ENCODE data around the gene MBNL3.

The MBNL3 gene

DNA sequence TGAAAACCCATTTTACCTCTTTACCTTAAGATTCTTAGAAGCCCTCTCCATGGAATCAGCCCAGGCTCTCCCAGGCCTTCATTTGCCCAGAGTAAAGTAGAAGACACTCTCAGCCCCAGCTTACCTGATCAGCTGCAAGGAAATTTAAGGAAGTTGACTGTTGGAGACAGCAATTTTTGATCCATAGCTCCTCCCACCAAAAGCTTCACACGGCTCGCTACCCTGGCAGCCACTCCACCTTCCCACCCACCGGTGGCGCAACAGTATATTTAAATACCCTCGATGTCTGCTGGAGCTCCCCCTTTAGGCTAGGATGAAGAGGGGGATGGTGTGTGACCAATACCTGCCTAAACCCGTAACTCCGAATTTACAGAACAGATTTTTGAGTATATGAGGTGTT lies 75.4 kb downstream of the MBNL3 start:
- no peak for DNase-seq

DNA sequence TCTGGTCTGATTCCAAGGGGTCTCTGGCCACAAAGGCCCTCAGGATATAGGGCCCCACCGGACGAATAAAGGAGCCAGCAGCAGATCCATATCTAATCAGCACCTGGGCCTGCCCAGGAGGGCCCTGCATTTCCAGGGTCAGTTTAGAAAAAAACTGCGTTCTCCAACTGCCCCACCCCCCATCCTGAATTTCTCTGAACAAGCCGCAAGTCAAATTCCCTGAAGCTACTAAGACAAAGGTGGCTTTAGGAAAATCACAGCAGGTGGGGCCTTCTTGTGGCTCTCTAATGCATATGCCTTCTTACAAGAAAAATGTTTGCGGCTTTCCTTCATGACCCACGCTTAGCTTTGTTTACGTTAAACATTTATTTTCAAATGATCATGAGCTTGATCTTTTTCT lies 76.6 kb downstream of the MBNL3 start:
- no peak for DNase-seq

DNA sequence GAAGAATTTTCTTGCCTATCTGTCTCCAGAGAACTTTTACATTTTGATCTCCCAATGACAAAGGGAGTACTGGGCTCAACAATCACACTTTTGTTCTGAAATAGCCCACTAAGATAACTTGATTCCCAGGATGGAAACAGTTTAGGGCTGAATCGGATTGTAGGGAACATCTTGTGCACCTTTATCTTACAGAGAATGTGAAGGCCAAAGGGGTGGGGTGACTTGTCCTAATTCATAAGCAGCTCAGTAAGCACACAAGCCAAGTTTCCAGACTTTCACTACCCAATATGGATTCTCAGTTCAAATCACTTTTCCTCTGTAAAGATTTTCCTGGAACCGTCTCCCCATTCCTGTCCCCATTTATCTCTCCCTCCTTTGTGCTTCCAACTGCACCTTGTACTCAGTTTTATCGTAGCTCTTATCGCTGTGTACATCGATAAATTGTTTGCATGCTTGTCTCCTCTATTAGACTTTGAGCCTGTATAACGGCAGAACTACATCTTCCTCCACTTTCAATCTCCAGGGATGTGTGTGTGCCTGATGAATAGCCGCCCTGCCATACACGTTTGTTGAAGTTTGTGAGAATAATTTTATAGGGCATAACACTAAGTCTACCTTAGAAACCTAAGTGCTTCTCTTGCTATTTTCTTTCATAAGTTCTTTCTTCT lies 77.4 kb downstream of the MBNL3 start:
- no peak for DNase-seq

DNA sequence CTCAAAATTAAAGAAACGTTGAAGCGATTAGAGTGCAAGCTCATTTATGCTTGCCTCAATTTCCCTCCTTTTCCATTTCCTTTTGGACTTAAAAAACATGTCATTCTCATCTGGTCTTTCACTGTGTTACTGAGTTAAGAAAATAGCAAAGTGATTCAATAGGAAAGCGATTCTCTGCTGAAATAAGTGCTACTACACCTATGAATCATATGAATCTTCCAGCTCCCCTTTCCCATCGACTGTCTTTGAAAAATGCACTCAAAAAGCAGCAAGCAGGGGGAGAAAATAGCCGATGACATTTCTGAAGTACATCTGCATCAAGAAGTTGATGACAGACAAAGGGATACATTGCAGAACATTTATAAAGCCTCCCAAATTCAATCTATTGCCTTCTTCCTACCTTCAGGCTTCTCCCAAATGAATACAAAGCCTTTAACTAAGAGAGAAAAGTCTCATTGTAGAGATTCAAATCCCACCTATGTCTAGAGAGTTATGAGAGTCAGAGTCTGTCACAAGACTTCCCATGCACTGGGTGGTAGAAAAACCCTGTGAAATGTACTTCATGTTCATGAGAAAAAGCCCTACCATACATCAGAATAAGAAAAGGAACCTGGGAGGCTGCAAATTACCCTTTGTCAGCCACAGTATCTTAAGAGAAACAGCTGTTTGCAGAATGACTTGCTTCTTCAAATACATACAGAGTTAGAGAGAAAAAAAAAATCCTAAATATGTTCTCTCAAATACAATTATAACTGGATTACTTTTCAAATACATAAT lies 78.9 kb downstream of the MBNL3 start:
- no peak for DNase-seq

DNA sequence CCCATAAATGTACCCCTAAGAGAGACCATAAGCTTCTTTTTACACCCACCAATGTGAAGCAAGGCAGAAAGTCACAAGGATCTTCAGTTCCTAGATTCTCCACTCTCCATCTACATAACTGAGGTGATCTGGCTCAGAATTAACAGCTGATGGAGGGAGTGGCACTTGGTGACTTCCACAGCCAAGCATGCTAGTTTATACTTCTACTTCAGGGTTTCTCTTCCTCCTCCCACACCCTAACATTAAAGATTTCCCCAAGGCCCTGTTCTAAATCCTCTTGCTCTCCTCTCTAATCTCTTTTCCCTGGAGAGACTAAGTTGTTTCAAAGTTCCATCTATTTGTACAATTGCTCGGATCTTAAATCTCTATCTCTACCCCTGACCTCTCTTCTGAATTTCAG lies 81.1 kb downstream of the MBNL3 start:
- no peak for DNase-seq

DNA sequence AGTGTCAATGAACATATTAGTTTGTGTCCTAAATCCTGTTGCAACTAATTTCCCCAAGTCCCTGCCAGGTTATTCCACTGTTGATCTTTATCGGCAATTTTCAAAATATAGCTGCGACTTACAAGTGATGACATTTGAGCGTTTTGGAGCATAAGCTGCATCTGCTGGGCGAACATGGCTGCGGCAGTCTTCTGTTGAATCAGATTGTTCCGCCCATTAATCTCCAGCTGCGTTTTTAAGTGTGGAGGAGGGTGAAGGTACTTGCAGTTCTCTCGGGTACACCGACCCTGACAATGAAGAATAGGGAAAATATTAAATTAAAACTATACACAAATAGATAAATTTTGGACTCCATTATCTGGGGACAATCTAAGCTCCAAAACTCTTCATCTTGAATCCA lies 82.7 kb downstream of the MBNL3 start:
- DNase-seq: no peak

DNA sequence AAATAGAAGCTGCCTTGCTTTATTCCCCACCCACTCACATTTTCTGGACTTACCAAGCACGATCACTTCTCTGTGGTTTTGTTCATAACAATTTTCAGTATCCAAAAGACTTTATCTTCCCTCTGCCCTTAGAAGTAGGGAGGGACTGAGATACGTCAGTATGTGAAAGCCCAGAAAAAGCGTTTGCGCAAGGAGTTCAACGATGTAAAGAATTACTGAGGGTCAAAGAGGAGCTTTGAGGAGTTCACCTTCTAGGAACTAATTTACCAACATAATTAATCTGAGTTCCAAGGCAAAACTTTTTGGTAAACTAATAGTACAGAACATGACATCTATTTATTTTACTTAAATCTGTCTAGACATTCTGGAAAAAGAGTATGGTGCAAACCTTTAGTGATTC lies 84.6 kb downstream of the MBNL3 start:
- DNase-seq: no peak

DNA sequence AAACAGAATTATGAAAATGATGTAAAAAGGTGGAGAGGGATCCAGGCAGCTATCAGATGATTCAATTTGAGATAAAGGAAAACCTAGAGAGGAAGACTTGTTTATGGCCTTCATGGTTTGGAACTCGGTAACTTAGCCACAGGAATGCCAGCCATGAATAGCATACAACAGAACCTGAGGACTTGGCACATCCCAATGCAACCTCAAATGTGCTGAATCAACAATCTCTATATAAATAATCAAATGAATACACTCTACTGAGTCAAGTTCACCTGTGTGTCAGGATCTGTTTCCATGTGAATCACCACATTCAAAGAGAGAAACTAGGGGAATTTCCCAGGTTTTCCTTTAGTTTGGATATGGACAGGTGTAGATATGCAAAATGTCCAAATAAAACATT lies 86.9 kb downstream of the MBNL3 start:
- no peak for DNase-seq

DNA sequence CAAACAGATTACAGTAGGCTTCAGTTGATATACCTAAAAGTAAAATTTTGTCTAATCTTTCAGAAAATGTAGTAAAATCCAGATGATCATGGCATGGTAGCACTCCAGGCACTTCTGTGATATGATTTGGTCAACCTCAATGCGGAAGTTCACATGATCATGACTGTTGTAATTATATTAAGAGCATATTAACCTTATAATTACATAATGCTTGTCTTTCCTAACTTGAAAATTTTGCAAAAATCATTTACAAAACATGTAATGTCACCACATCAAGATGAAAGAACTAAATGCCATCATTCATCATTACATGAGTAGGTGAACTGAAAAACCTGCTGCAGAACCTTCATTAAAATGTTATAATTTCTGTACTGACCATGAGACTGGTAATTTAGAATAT lies 88.1 kb downstream of the MBNL3 start:
- no peak for DNase-seq

DNA sequence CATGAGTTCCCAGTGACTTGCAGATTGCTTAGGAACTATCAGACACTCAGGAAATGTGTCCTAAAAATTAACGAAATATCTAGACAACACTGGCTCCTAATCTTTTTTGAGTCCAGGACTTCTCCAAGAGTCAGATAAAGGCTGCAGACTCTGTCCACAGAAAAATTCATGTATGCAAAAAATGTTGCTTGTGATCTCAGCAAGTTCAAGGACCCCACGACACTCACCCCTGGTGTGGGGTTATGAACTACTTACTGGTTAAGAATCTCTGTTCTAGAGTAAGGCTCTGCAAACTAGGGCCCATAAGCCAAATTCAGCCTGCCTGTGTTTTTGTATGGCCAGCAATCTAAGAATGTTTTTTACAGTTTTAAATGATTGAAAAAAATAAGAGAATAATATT lies 93.2 kb downstream of the MBNL3 start:
- DNase-seq: no peak

DNA sequence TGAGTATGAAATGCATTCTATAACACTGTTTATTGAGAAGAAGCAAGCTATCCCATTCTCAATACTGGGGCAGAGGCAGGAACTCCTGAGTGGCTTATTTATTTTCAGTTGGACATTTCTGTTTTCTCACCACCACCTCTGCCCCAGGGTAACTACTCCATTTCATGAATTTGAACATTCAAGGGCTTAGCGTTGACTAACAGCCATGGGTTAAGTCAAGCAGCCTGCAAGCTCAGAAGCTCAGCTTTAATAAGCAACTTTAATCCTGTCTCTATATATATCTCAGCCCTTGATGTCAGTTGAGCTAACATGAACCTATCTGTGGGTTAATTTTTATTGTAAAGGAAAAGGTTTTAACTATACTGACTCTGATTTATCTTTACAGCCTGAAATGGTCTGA lies 93.8 kb downstream of the MBNL3 start:
- no peak for DNase-seq

DNA sequence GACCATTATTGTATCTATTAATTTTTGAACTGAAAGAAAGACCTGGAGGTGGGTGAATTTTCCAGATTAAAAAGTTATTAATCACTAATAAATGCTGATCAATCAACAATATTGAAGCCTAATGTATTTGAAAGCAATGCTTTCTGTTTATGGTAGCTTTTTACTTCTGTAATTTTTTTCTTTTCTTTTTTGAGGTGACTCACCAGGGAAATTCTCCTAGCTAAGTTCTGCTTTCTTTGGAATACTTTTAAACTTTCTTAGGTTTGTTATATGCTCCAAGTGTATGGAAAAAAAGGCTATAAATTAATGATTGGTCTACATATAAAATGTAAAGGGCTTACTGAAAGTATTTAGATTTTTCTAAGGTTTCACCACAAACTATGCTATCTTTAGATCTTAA lies 94.2 kb downstream of the MBNL3 start:
- DNase-seq: no peak

DNA sequence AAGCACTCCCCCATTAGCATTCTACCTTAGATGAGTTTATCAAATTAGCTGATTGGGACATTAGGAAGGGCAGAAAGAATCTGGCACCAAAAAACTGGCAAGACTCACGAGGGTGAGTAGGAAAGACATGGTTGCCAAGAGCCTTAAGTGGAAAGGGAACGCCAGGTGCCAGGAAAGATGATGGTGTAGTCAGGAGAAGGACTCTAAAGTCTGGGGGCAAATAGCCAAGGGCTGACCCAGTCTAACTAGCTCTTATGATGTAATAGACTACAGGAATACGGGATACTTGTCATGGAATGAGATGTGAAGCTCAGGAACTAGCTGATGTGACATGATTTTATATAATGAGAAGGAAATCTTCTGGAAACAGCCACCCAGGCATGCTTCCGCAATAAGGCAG lies 94.8 kb downstream of the MBNL3 start:
- no peak for DNase-seq

DNA sequence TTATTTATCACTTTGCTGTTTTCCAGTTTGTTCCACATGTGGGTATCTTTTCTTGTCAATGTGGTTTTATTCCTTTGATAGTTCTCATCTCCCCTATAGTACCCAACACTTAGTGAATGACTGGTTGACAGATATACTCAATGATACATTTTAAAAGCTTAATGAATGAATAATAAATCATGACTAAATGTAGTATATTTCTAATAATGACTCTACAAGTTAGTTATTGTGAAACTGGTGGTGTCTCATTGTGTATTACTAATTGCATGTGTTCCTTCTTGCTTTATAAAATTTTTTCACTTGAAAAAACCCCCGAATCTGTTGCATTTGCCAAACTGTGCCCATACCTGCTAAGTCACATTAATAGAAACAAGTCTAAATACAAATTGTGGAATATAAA lies 95.4 kb downstream of the MBNL3 start:
- DNase-seq: no peak

DNA sequence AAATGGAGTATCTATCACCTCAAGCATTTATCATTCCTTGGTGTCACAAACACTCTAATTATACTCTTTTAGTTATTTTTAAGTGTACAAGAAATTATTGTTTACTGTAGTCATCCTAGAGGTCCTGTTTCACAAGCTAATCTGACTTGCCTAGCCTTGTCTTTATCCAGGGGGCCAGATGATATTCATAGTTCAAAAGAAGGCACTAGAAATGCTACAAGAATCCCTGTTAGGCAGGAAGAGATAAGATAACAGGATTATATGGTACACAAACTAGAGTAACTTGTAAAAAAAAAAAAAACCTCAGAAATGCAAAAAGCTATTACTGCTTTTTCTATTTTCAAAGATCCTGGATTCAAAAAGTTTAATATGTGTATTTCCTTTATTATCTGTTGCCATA lies 95.8 kb downstream of the MBNL3 start:
- no peak for DNase-seq

DNA sequence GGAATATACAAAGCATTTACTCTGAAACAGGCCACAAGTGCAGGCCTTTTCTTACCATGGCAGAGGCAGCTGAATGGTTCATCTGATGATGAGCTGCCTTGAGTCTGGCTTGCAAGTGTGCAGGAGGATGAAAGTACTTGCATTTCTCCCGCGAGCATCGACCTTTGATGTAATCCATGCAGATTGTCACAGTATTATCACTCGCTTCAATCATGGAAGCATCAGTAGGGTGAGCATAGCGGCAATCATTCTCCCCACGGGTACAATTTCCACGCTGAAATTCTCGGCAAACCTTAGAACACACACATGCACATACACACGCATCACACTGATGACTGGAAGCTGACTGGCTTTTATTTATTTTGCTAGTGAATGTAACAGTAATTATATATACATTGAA lies 98.0 kb downstream of the MBNL3 start:
- DNase-seq: no peak

DNA sequence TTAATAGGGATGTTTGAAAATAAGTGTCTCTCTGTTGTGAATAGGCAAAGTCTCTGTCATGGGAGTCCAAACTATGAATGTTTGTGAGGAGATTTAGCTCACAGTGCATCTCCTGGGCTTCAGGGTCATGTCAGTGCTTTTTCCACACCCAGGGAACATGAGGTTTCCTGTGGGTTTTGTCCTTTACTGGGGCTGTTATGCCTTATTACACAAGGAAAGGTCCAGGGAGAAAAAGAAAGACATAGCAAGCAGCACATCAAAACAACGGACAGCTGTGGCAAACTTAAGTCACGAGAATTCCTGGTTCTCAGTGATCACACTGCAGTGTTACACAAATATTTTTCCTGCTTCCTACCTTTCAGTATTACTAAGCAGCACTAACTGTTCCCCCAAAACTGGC lies 99.4 kb downstream of the MBNL3 start:
- no peak for DNase-seq

DNA sequence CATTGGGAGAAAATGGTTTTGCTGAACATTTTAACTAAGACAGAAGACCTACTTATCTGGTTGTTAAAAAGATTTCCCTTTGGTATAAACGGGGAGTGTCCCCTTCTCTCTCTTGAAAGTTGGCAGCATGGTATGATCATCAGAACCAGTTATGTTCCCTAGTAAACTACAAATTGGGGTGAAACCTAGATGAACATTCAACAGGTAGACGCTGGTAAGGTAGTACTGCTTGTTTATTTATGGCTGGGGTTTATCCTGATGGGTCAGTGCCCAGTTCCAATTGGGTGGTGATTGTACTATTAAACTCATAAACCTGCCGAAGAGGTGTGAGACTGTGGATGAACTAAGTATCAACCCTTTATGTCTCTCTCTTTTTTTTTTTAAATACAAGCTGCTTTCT lies 100.5 kb downstream of the MBNL3 start:
- DNase-seq: no peak

DNA sequence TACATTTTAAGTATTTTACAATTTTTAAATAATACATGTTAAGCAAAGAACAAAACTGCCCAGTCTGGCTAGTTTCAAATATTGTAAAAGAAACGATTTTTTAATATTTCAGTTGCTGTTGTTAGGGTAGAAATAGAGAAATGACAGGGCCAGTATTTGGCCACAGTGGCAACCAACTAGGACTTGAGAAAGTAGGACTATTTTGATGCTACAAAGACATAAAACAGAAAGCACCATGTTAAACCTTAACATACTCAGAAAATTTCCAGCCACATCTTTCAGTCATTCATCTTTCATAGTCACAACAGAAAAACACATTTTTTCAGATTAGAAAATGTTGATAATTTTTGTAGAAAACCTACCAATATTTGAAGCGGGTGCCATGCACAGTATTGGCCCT lies 104.5 kb downstream of the MBNL3 start:
- no peak for DNase-seq

DNA sequence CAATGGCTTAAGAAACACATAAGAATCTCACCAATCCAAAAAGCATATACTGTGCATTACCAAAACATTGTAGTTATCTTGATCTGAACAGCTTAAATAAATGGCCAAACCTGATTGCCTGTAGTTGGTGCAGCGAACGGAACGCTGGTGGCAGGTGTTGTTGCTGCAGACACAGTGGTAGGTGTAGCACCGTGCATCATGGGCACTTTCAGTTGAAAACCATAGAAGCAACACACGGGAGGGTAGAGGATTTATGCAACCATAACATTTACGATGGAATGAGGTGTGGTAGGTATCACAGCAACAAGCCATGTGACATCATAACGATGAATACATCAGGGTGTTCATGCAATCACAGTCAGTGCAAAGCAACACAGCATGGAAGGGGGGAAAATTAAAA lies 106.8 kb downstream of the MBNL3 start:
- DNase-seq: no peak

DNA sequence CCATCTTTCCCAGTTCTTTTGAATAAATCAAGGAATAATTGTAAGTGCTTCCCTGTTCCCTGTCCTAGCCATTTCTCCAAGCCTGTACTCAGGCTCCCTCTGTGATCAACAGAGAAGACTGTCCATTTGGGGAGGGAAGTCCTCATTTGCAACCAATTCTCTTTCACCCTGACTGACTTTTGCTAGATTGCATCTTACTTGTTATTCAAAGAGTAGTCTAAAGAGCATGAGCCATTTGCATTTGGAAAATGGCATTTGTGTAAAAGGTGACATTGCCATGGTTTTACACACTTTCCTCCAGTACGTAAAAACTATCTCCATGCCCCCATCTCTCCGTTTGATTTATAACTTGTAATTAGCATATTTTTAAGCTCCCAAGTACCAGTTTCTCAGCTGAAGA lies 110.6 kb downstream of the MBNL3 start:
- no peak for DNase-seq

DNA sequence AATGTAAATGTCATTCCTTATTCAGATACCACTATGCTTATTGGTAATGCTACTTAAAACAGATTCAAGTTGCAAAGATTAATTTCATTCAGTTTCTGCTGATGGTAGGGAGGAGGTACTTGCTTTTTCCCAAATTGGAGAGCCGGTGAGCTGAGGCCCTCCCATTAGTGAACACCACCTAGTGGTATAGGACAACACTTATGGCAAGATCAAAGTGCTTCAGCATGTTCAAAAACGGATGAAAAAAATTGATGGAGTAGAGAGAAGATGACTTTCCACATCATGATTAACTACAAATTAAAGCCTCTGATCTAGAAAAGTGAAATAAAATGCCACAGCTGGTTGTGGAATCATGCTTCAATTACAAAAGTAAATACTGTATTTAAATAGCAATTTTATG lies 112.9 kb downstream of the MBNL3 start:
- no peak for DNase-seq

DNA sequence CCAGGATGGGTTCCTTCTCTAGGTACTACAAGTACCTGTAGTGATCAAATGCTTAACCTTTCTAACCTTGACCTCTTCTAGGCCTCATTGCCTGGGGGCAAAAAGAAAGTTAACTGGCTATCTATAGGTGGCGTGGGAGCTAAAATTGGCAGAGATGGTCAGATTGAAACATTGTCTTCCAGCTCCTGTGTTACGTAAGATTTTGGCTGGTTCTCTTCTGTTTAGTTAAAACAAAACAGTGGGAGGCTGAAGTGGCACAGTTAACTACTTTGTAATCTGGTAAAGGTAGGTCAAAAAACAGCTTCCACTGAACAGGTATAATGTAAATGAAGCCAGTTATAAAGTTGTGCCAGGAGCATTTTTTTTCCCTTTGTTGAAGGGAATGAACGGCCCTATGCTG lies 115.2 kb downstream of the MBNL3 start:
- no peak for DNase-seq

DNA sequence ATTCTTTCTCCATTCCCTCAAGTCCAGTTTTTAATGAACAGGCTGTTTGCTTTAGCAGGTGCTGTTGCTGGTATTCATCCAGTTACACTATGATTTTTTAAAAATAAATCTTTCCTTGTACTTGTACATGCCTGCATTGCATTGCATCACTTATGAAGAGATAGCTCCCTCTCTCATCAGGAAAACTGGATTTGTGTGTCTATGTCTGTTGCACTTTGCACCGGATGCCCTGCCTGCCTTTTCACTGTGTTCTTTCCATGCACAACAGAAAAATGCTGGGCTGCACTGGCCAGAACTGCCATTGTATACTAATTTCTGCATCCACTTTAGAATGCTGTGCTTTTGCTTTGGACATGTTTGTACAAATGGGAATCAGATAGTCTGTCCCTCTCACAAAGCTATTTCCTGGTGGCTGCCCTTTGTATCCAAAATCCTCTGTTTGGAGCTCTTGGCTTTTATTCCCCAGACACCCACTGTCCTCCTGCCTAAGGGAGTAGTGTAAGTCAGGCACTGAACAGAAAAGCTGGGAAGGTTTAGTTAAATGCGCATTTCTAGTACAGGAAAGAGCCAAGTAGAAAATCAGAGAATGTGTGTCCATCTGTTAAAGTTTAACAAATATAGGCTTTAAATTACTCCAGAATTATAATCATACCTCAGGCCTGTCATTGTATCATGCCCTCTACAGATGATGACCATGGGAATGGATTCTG lies 119.1 kb downstream of the MBNL3 start:
- no peak for DNase-seq
